Measurements from ENCODE around the gene ARAP1. TPM values are rescaled to one million over a fixed set of nuclear protein-coding genes. Genes with fewer than 3 reads are reported as not detected.

The ARAP1 gene
- polyA plus RNA-seq, 1 donor from 2014 or later, result 3.5 TPM

- H3K27ac ChIP-seq (ENCODE audit: low read length), result no peak overlapping the region
- H3K9me2 ChIP-seq (ENCODE audit: insufficient read depth, low read length), result no peaks in the 10 kb centered on the region
- H3K4me2 ChIP-seq (ENCODE audit: low read length), result no peak overlapping the region
- no peak overlapping the region for H3K4me3 ChIP-seq (ENCODE audit: low read length)
- peaks cover 27% of the 10 kb centered on the region for H3K27me3 ChIP-seq (ENCODE audit: insufficient read depth, low read depth, low read length)
- no peak overlapping the region for H3K9ac ChIP-seq (ENCODE audit: low read length)
- H3K36me3 ChIP-seq (ENCODE audit: insufficient read depth, low read length), result no peaks in the 10 kb centered on the region
- TF ChIP-seq REST (IDR thresholded peaks at IDR 0.05; ENCODE audit: borderline replicate concordance), result no peak
- no peak for TF ChIP-seq EZH2 (IDR thresholded peaks at IDR 0.05; ENCODE audit: borderline replicate concordance, insufficient read depth, low read length, poor library complexity, severe bottlenecking)
- no peak for TF ChIP-seq POLR2AphosphoS5 (IDR thresholded peaks at IDR 0.05)
- TF ChIP-seq TAF1 (IDR thresholded peaks at IDR 0.05; ENCODE audit: low read depth), result no peak
- H3F3A ChIP-seq (ENCODE audit: insufficient read depth, low read length, poor library complexity, severe bottlenecking), result no peaks in the 10 kb centered on the region
- no peaks in the 10 kb centered on the region for H3K9me3 ChIP-seq (ENCODE audit: low read length)
- H2AFZ ChIP-seq (ENCODE audit: low read depth, low read length), result no peak overlapping the region
- H3K79me2 ChIP-seq (replicated peaks; ENCODE audit: insufficient read depth, low read length), result no peaks in the 10 kb centered on the region
- no peaks in the 10 kb centered on the region for H4K20me1 ChIP-seq (ENCODE audit: insufficient read depth)
Measured at GRCh38 chr11:72680624-72681158, 71.5 kb downstream of the ARAP1 start.

DNA sequence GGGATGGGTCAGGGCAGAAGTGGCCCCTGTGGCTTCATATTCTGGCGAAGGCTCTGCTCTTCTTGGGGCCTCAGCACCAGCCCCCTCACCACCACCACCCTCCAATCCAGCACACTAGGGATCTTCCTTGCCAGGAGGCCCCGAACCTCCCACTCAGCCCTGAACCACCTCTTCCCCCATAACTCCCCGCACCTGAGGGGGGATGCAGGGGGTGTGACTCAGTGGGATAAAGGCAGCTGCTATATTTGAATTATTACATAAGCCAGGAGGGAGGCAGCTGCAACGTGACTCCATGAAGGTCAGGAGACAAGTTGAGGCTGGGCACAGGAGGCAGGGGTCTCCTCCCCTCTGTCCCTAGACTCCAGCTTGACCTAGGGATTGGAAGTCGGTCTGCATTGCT is 72.3 kb downstream of the ARAP1 start:
- H3K9me3 ChIP-seq (ENCODE audit: low read length), result no peaks in the 10 kb centered on the region
- no peaks in the 10 kb centered on the region for H3K9me2 ChIP-seq (ENCODE audit: insufficient read depth, low read length)
- H3K4me3 ChIP-seq (ENCODE audit: low read length), result no peak overlapping the region
- no peaks in the 10 kb centered on the region for H3K79me2 ChIP-seq (replicated peaks; ENCODE audit: insufficient read depth, low read length)
- H3K27me3 ChIP-seq (ENCODE audit: insufficient read depth, low read depth, low read length), result peaks cover 27% of the 10 kb centered on the region
- no peaks in the 10 kb centered on the region for H3K36me3 ChIP-seq (ENCODE audit: insufficient read depth, low read length)
- TF ChIP-seq MXI1 (conservative IDR thresholded peaks at IDR 0.05; ENCODE audit: poor library complexity, severe bottlenecking), result no peak
- TF ChIP-seq SMC3 (conservative IDR thresholded peaks at IDR 0.05; ENCODE audit: poor library complexity), result no peak
- no peak for TF ChIP-seq POLR2AphosphoS5 (IDR thresholded peaks at IDR 0.05)
- TF ChIP-seq REST (IDR thresholded peaks at IDR 0.05; ENCODE audit: borderline replicate concordance), result no peak
- TF ChIP-seq EZH2 (IDR thresholded peaks at IDR 0.05; ENCODE audit: borderline replicate concordance, insufficient read depth, low read length, poor library complexity, severe bottlenecking), result no peak
- TF ChIP-seq EP300 (conservative IDR thresholded peaks at IDR 0.05; ENCODE audit: poor library complexity, severe bottlenecking), result no peak
- TF ChIP-seq RAD21 (conservative IDR thresholded peaks at IDR 0.05), result no peak
- no peak for TF ChIP-seq TAF1 (IDR thresholded peaks at IDR 0.05; ENCODE audit: low read depth)
- no peak for TF ChIP-seq CTCF (IDR thresholded peaks at IDR 0.05; ENCODE audit: poor library complexity, severe bottlenecking)
- H3F3A ChIP-seq (ENCODE audit: insufficient read depth, low read length, poor library complexity, severe bottlenecking), result no peaks in the 10 kb centered on the region
- H3K4me2 ChIP-seq (ENCODE audit: low read length), result no peak overlapping the region
- H4K20me1 ChIP-seq (ENCODE audit: insufficient read depth), result no peaks in the 10 kb centered on the region
- no peak overlapping the region for H3K9ac ChIP-seq (ENCODE audit: low read length)
- no peak overlapping the region for H2AFZ ChIP-seq (ENCODE audit: low read depth, low read length)
- H3K27ac ChIP-seq (ENCODE audit: low read length), result no peak overlapping the region

Data from neural cell (in vitro differentiated cells).